ENCODE data around the gene ANGPTL3.

Gene ANGPTL3

DNA sequence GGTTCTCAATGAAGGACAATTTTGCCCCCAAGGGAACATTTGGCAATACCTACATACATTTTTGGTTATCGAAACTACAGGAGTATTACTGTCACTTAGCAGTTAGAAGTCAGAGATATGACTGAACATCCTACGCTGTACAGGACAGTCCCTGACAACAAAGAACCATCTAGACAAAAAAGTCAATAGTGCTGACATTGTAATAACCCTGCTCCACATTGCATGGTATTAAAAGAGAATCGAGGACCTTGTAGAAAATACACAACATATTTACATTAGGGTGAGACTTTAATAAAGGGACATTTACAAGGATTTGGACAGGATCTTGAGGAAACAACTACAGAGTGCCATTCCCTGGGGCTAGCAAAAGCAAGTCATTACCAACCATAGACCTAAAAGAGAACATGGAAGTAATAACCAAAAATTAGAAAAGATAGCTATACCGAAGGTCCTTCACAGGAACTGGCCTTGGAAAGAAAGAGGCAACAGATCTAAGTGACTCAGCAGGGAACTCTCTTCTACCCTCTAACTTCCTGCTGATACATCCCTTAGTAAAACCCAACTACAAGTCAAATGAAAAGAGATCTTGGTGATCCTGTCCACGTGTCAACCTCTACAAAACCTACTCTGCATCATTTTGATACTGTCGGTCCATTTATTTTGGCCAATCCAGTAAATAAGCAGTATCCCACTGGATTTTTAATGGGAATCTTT lies 40.2 kb downstream of the ANGPTL3 start:
- DNase-seq, result no peak

DNA sequence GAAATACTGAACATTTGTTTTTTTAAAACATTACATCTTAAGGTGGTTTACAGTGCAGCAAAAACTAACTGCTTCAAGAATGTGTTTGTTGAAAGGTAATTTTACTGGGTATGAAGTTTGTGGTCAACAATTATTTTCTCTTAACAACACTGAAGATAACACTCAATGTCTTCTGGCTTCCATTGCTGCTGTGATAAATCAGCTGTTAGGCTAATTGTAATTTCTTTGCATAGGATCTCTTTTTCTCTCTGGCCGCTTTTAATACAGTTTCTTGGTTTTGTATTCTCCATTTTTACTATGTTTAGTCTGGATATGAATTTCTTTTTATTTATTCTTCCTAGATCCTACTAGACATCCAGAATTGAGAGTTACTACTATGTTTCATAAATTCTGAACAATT lies 46.0 kb downstream of the ANGPTL3 start:
- no peak for DNase-seq

DNA sequence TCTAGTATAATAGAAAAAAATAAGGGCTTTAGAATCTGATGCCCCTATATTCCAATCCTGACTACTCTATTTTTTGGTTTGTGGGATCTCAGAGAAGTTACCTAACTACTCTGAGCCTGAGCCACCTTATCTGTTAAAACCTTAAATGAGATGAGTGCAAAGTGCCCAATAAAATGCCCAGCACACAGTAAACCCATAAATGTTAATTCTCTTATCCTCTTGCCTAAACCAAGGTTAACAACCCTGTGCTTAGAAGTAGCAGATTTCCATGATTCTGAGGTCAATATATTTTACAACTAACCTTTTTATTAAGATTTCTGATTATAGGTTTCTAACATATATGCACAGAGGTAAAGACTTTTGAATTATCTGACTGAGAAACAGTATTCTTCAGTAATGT lies 55.1 kb downstream of the ANGPTL3 start:
- no peak for DNase-seq

DNA sequence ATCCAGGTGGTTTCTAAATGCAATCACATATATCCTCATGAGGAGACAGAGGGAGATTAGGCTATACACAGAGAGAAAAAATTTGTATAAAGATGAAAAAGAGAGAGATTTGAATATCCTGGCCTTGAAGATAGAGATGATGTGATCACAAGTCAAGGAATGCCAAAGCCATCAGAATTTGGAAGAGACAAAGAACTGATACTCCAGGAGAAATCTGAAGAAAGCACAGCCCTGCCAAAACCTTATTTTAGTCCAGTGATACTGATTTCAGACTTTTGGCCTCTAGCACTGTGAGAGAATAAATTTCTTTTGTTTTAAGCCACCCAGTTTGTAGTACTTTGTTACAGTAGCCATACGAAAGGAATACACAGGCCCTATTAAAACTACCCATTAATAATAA lies 57.4 kb downstream of the ANGPTL3 start:
- DNase-seq, result no peak

Measured in activated T-cell treated with anti-CD3 and anti-CD28 coated beads, Interleukin-2, amount 50 U/mL, for 1 hour (primary cell).